ENCODE results near the gene HMGB4.

- TF ChIP-seq CTCF (IDR thresholded peaks at IDR 0.05) (no peak), POLR2A (IDR thresholded peaks at IDR 0.05) (no peak)
Observed at GRCh38 chr1:33824971-33825370, 38.9 kb upstream of the HMGB4 start.

Measured in testis (tissue), 2 donors.